ENCODE measurements around the gene E2F2. TPM values are rescaled to one million over a fixed set of nuclear protein-coding genes. Genes with fewer than 3 reads are reported as not detected.

Gene E2F2
- total RNA-seq, 1 donor from 2014 or later, result 87.7 TPM

DNA sequence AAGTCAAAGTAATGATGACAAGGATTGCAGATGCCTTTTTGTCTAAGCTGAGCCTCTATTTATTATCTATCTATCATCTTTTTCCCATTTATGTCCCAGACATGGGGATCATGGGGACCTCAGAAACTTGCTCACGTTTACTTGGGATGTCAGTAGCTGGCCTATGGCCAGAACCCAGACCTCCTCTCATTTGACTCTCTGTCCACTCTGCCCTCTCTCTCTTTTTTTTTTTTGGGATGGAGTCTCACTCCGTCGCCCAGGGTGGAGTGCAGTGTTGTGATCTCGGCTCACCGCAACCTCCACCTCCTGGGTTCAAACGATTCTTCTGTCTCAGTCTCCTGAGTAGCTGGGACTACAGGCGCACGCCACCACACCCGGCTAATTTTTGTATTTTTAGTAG, 32.0 kb upstream of the E2F2 start:
- intact Hi-C loops (cut with micrococcal nuclease), result no loop called here

- intact Hi-C loops (cut with micrococcal nuclease), result no loop called here
Observed at GRCh38 chr1:23562137-23562876, 31.3 kb upstream of the E2F2 start.

- intact Hi-C loops (cut with micrococcal nuclease), result no loop called here
Observed at GRCh38 chr1:23561813-23562100, 30.7 kb upstream of the E2F2 start.

DNA sequence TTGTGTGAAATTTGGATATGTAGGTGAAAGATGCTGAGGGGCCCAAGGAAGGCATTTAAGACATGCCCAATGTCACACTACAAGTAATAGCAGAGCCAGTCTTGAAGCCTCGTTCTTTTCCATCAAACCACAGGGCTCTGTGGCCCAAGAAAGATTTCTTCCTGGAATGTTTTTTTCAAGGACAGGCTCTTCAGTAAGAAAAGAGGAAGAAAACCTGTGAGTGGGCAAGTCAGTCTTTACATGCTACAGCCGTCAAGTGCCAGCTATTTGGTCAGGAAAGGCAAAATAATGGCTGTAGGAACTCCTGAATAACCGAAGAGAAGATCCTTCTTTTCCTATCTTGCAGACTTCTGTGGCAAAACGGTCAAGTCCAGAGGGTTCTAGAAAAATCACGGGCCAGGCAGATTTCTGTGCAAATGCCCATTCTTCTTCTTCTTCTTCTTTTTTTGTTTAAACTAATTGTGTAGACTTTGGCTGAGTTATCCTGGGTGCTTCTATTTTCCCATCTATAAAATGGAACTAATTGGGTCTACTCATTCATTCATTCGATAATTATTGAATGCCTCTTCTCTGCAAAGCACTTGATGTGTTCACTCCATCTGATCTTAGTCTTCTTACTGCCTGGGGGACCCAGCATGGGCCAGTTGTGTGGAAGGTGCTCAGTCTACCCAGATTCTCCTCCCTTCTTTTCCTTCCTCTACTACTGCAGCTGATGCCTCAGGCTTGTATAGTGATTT, 30.2 kb upstream of the E2F2 start:
- intact Hi-C loops (cut with micrococcal nuclease), result no loop called here

- intact Hi-C loops (cut with micrococcal nuclease), result loop anchor here (2.0 to 10.0 kb wide), 2 partner anchors 77 to 395 kb away; partner anchors contain the start of gene LUZP1
Observed at GRCh38 chr1:23559985-23560741, 29.1 kb upstream of the E2F2 start.

GRCh38 chr1:23559136-23559984, 28.3 kb upstream of the E2F2 start, which contains the start of gene ID3:
Gene ID3 (minus strand): TSS chr1:23559501. CDS start chr1:23559426, 75 bp downstream.
- intact Hi-C loops (cut with micrococcal nuclease), result loop anchor here (2.0 to 10.0 kb wide), 2 partner anchors 77 to 395 kb away; partner anchors contain the start of gene LUZP1

- intact Hi-C loops (cut with micrococcal nuclease), result loop anchor here (2.0 to 10.0 kb wide), 2 partner anchors 78 to 394 kb away; partner anchors contain the start of gene LUZP1
Observed at GRCh38 chr1:23558872-23559135, 27.8 kb upstream of the E2F2 start.

DNA sequence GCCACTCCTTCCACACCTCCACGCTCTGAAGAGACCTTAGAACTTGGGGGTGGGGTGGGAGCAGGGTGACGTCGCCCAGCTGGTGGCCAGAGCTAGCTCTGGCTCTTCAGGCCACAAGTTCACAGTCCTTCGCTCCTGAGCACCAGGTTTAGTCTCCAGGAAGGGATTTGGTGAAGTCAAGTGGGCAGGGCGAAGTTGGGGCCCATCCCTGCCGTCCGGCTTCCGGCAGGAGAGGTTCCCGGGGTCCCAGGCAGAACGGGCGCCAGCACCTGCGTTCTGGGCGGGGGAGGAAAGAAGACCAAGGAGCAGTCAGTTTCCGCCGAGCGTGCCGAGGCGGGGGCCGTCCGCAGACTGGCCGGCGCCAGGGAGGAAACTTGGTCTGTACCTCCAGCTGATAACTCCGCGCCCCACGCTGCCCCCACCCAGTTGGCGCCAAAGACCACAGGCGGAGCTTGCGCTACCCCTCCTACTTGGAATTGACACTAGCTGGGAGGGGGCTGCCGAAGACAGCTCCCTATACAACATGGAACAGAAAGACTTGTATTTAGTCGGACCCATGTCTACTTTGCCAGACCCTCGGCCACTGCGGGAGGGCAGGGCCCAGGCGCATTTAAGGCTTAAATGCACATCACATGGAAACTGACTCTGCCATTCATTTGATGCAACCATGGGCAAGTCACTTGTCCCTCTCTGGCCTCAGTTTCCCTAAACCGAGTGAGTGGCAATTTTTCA, 27.3 kb upstream of the E2F2 start:
- intact Hi-C loops (cut with micrococcal nuclease), result loop anchor here (2.0 to 10.0 kb wide), 2 partner anchors 78 to 394 kb away; partner anchors contain the start of gene LUZP1

GRCh38 chr1:23557471-23558124, 26.6 kb upstream of the E2F2 start:
- intact Hi-C loops (cut with micrococcal nuclease), result loop anchor here (2.0 to 10.0 kb wide), 2 partner anchors 79 to 393 kb away; partner anchors contain the start of gene LUZP1

- intact Hi-C loops (cut with micrococcal nuclease), result loop anchor here (10.0 kb wide), 1 partner anchor 392 kb away; the partner anchor contains the start of gene LUZP1
Observed at GRCh38 chr1:23556635-23557470, 25.8 kb upstream of the E2F2 start.

- intact Hi-C loops (cut with micrococcal nuclease), result loop anchor here (2.0 to 10.0 kb wide), 2 partner anchors 57 to 391 kb away; partner anchors contain the start of gene LUZP1
Observed at GRCh38 chr1:23555986-23556634, 25.1 kb upstream of the E2F2 start.

- intact Hi-C loops (cut with micrococcal nuclease), result loop anchor here (2.0 to 10.0 kb wide), 2 partner anchors 57 to 391 kb away; partner anchors contain the start of gene LUZP1
Observed at GRCh38 chr1:23555270-23555985, 24.4 kb upstream of the E2F2 start.

- intact Hi-C loops (cut with micrococcal nuclease), result loop anchor here (1.0 to 10.0 kb wide), 4 partner anchors 23 to 390 kb away; partner anchors contain the start of genes E2F2 and LUZP1
Observed at GRCh38 chr1:23554481-23555269, 23.6 kb upstream of the E2F2 start.

- intact Hi-C loops (cut with micrococcal nuclease), result loop anchor here (1.0 to 10.0 kb wide), 4 partner anchors 23 to 389 kb away; partner anchors contain the start of genes E2F2 and LUZP1
Observed at GRCh38 chr1:23554127-23554480, 23.1 kb upstream of the E2F2 start.

DNA sequence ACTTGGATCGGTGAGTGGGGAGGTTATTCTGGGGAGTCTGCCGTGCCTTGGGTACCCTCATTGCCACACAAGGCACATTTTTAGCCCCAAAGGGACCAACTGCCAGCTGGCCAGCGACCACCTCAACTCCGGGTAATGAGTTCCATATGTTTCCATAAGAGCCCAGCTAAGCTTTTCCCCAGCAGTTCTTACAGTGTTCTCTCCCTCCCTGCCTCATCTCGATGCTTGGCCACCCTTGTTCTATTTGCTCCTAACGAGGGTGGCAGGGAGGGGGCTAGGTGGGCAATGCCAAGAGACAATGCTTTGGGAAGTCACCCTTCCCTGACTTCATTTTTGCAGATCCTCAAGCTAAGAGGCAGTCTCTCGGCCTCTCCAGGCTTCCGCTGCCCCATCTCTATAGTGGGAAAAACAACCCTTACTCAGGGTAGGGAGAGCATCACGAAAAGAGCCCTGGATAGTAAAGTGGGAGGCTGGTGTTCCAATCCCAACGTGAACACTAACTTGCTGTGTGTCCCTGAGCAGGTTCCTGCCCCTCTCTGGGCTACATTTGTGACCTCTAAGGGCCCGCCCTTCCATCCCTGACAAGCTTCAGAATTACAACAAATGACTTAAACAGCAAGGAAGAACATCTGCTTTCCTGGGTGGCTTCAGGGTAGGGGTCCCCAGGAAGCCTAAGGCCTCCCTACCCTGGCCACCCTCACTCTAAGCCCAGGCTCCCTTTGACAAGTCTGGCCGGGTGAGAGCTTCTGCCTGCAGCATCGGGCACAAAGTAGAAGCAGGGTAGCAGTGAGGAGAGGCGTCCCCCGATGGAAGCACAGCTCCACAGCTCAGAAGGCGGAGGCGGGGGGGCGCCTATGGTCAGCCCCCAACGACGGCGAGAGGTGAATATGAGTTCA, 22.4 kb upstream of the E2F2 start:
- intact Hi-C loops (cut with micrococcal nuclease), result loop anchor here (1.0 to 10.0 kb wide), 4 partner anchors 22 to 389 kb away; partner anchors contain the start of genes E2F2 and LUZP1
